Ishikawa (cell line): Measurements from ENCODE around the gene EGFL7.

ENCODE experiments used
- CEBPB ChIP-seq: IDR thresholded peaks from 2 replicates; pipeline ENCODE4 v1.6.1; 2012
- CREB1 ChIP-seq: IDR thresholded peaks from 2 replicates; pipeline ENCODE4 v1.6.1; 2012; ENCODE audit warnings: low read depth
- EGR1 ChIP-seq: IDR thresholded peaks from 2 replicates; pipeline ENCODE4 v1.6.1; 2012
- EP300 ChIP-seq: IDR thresholded peaks from 2 replicates; pipeline ENCODE4 v1.6.1; 2012; ENCODE audit warnings: borderline replicate concordance
- FOXM1 ChIP-seq: IDR thresholded peaks from 2 replicates; pipeline ENCODE4 v1.6.1; 2012; ENCODE audit warnings: low read depth, borderline replicate concordance
- NFIC ChIP-seq: IDR thresholded peaks from 2 replicates; pipeline ENCODE4 v1.6.1; 2012
- RAD21 ChIP-seq: IDR thresholded peaks from 2 replicates; pipeline ENCODE4 v1.6.1; 2012; ENCODE audit warnings: low read depth
- TAF1 ChIP-seq: IDR thresholded peaks from 2 replicates; pipeline ENCODE4 v1.6.1; 2012; ENCODE audit warnings: low read depth, mild to moderate bottlenecking
- TCF12 ChIP-seq: IDR thresholded peaks from 2 replicates; pipeline ENCODE4 v1.6.1; 2012; ENCODE audit warnings: low read depth
- TEAD4 ChIP-seq: IDR thresholded peaks from 2 replicates; pipeline ENCODE4 v1.6.1; 2012
- YY1 ChIP-seq: IDR thresholded peaks from 2 replicates; pipeline ENCODE4 v1.6.1; 2012; ENCODE audit warnings: low read depth
- ZBTB7A ChIP-seq: IDR thresholded peaks from 2 replicates; pipeline ENCODE4 v1.6.1; 2012; ENCODE audit warnings: low read depth
- TF ChIP-seq, protein P1 (sequence below): IDR thresholded peaks from 2 replicates; pipeline ENCODE4 v1.6.1; 2012
- TF ChIP-seq, protein P2 (sequence below): IDR thresholded peaks from 2 replicates; pipeline ENCODE4 v1.6.1; 2012
- TF ChIP-seq, protein P3 (sequence below): IDR thresholded peaks from 2 replicates; pipeline ENCODE4 v1.6.1; 2012; ENCODE audit warnings: low read depth, mild to moderate bottlenecking

Gene EGFL7

DNA sequence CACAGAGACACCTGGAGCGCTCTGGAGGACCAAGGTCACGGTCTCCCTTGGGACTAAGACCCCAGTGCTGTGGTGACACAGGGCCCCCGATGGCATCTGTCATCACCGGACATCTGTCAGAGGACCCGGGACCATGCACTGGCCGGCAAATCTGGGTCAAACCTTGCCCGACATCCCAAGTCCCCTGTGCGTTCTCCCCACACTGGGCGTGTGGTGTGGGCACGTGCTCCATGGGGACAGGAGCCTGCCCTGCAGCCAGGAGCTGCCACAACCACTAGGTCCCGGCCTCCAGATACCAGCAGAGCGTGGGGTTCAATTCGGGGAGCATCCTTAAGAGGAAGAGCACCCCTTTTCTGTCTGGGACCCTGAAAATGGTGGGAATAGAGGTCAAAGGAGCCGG lies 21.0 kb downstream of the EGFL7 start:
- TF ChIP-seq ZBTB7A (no peak), YY1 (no peak), NFIC (no peak), EGR1 (no peak), TAF1 (no peak), TEAD4 (no peak), EP300 (no peak), TCF12 (no peak), FOXM1 (no peak), RAD21 (no peak), CEBPB (no peak), CREB1 (no peak)
- TF ChIP-seq, protein P1, sequence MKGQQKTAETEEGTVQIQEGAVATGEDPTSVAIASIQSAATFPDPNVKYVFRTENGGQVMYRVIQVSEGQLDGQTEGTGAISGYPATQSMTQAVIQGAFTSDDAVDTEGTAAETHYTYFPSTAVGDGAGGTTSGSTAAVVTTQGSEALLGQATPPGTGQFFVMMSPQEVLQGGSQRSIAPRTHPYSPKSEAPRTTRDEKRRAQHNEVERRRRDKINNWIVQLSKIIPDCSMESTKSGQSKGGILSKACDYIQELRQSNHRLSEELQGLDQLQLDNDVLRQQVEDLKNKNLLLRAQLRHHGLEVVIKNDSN = no peak
- TF ChIP-seq, protein P2, sequence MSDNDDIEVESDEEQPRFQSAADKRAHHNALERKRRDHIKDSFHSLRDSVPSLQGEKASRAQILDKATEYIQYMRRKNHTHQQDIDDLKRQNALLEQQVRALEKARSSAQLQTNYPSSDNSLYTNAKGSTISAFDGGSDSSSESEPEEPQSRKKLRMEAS = no peak
- TF ChIP-seq, protein P3, sequence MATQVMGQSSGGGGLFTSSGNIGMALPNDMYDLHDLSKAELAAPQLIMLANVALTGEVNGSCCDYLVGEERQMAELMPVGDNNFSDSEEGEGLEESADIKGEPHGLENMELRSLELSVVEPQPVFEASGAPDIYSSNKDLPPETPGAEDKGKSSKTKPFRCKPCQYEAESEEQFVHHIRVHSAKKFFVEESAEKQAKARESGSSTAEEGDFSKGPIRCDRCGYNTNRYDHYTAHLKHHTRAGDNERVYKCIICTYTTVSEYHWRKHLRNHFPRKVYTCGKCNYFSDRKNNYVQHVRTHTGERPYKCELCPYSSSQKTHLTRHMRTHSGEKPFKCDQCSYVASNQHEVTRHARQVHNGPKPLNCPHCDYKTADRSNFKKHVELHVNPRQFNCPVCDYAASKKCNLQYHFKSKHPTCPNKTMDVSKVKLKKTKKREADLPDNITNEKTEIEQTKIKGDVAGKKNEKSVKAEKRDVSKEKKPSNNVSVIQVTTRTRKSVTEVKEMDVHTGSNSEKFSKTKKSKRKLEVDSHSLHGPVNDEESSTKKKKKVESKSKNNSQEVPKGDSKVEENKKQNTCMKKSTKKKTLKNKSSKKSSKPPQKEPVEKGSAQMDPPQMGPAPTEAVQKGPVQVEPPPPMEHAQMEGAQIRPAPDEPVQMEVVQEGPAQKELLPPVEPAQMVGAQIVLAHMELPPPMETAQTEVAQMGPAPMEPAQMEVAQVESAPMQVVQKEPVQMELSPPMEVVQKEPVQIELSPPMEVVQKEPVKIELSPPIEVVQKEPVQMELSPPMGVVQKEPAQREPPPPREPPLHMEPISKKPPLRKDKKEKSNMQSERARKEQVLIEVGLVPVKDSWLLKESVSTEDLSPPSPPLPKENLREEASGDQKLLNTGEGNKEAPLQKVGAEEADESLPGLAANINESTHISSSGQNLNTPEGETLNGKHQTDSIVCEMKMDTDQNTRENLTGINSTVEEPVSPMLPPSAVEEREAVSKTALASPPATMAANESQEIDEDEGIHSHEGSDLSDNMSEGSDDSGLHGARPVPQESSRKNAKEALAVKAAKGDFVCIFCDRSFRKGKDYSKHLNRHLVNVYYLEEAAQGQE = no peak

DNA sequence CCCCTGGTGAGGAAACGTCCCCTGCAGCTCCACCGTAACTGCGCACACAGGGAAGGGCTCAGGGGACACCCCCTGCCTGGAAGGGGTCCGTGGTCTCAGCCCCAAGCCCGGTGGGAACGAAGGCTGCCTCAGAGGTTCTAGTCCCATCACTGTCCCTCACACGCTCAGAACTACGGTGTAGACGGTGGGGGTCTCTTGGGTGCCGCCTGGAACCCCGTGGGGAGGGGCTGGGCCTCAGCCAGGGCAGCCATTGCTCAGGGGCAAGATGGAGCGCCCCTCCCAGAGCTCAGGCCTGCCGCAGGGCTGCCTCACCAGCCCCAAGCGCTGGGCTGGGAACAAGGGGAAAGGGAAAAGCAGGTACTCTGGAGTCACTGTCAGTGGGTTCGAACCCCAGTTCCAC lies 21.6 kb downstream of the EGFL7 start:
- TF ChIP-seq, protein P2 = no peak
- TF ChIP-seq RAD21 = no peak

DNA sequence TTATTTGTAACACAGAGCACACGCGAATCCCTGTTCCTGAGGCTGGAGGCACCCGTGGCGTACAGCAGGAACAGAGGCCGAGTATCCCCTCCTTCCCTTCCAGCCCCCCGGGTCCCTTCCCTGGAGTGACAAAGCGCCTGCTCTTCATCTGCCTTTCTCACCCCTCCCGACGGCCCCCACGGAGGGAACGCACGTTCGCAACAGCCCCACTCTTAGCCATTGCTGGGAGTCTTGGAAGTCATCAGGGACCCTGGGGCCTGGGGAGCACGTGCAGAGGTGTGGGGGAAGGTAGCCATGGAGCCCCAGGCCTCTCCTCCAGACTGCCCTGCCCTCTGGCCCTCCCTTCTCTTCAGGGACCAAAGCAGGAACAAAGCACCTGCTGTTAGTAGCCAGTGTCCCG lies 22.1 kb downstream of the EGFL7 start:
- no peak for TF ChIP-seq YY1

DNA sequence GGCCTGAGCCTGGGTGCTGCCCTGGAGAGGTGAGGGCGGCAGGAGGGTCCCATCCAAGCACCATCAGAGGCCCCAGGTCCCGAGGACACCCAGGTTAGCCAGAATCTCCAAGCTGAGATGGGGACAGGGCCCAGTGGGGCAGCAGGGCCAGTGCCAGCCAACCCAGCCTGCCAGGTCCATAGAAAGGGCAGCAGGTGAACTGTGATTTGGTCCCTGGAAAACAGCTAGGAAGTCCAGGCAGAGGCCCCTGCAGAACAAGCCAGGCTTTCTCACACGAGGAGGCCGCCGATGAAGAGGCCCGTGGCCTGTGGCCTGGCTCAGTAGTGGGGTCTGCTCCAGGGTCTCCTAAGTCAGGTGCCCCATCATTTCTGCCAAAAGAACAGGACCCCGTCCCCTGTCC lies 22.5 kb downstream of the EGFL7 start:
- TF ChIP-seq YY1 = no peak
- no peak for TF ChIP-seq EGR1
- no peak for TF ChIP-seq FOXM1

DNA sequence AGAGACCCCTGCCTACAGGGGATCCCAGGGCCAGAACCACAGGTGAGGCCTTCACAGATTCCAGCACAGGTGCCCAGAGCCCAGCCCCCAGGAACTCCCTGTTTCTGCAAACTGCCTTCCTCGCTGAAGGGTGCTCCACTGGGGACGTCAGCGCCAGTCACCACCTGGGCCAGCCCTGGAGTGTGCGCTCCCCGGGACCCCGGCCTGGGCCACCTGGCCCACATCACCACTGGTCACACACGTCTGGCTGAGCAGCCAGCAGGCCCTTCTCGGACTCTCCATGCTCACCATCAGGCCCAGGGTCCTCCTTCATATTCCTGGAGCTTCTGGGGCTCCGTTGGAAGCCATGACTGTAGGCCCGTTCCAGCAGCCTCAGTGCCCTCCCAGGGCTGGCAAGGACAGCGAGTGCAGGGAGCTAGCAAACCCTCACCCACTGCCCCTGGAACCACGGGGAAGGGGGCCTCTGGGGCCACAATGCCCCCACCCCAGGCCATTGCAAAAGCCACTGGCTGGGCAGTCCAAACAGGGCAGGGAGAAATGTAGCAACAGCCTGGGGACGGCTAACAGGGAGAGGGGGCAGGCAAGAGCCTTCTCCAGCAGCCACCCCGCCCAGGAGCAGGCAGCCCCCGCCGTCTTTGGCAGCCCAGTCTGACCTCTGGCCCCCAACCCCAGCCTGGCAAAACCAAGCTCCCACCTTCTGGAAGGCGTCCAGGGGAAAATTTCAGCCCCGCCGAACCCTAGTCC lies 23.2 kb downstream of the EGFL7 start:
- TF ChIP-seq NFIC (no peak), TCF12 (no peak), YY1 (no peak), CREB1 (no peak), FOXM1 (no peak), CEBPB (no peak), EP300 (no peak), RAD21 (no peak), ZBTB7A (no peak)
- TF ChIP-seq, protein P1 = no peak
- TF ChIP-seq, protein P3 = no peak
- TF ChIP-seq, protein P2 = no peak

DNA sequence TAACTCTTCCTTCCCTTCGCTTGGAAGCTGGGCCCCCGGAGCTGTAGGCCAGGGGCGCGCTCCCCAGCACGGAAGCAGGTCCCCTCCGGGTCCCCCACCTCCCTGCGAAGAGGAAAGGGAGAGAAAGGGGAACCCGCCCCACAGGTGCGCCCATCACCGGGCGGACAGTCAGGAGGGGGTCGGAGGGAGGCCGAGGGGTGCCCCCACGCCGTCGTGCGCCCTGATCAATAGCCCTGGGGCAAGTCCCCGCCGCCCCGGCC lies 23.7 kb downstream of the EGFL7 start:
- no peak for TF ChIP-seq CREB1
- TF ChIP-seq FOXM1 = no peak
- TF ChIP-seq, protein P3 = no peak
- no peak for TF ChIP-seq EGR1
- TF ChIP-seq NFIC = no peak
- no peak for TF ChIP-seq TAF1
- TF ChIP-seq, protein P1 = no peak
- TF ChIP-seq, protein P2 = no peak
- TF ChIP-seq CEBPB = no peak
- TF ChIP-seq RAD21 = no peak
- no peak for TF ChIP-seq YY1
- TF ChIP-seq EP300 = no peak
- no peak for TF ChIP-seq TEAD4
- no peak for TF ChIP-seq TCF12
- TF ChIP-seq ZBTB7A = no peak
